ENCODE data around the gene PLA2G4A. TPM values are rescaled to one million over a fixed set of nuclear protein-coding genes. Genes with fewer than 3 reads are reported as not detected.

Gene PLA2G4A
- total and polyA plus RNA-seq, 9 donors, result 1.7 to 19.0 (median 9.0) TPM

DNA sequence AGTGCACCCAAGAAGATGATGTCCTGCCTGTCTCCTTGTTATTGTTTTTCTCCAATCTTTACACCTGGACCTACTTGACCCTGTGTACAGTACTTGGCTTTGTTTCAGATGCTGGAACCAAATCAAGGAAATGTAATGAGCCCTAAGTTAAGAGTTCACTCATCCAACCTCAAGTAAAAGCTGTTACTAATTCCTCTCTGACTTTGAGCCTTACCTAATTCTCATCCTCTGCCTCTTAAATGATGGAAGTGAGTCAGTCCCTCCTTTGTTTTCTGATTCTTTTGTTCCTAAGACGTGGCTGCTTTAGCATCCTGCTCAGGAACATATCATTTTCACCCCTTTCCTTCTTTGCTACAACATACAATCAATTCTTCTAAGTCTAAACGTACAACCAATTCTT lies 15.3 kb upstream of the PLA2G4A start:
- Histone ChIP-seq H3K4me1 (ENCODE audit: insufficient read depth) (no peaks in the 10 kb centered on the region), H3K4me3 (no peak overlapping the region), H3K27me3 (no peaks in the 10 kb centered on the region), H3K27ac (no peak overlapping the region), H3K9me3 (no peaks in the 10 kb centered on the region), H3K36me3 (no peaks in the 10 kb centered on the region)
- no peak for DNase-seq
- TF ChIP-seq POLR2A (IDR thresholded peaks at IDR 0.05) (no peak), EP300 (IDR thresholded peaks at IDR 0.05) (no peak)
- TF ChIP-seq, protein P1, sequence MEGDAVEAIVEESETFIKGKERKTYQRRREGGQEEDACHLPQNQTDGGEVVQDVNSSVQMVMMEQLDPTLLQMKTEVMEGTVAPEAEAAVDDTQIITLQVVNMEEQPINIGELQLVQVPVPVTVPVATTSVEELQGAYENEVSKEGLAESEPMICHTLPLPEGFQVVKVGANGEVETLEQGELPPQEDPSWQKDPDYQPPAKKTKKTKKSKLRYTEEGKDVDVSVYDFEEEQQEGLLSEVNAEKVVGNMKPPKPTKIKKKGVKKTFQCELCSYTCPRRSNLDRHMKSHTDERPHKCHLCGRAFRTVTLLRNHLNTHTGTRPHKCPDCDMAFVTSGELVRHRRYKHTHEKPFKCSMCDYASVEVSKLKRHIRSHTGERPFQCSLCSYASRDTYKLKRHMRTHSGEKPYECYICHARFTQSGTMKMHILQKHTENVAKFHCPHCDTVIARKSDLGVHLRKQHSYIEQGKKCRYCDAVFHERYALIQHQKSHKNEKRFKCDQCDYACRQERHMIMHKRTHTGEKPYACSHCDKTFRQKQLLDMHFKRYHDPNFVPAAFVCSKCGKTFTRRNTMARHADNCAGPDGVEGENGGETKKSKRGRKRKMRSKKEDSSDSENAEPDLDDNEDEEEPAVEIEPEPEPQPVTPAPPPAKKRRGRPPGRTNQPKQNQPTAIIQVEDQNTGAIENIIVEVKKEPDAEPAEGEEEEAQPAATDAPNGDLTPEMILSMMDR (IDR thresholded peaks at IDR 0.05), result no peak
- 54 to 59% (median 56%) methylated on average over 2 of the region's 2 CpGs for WGBS, 3 donors
- intact Hi-C loops (cut with DNase I), result no loop called here

DNA sequence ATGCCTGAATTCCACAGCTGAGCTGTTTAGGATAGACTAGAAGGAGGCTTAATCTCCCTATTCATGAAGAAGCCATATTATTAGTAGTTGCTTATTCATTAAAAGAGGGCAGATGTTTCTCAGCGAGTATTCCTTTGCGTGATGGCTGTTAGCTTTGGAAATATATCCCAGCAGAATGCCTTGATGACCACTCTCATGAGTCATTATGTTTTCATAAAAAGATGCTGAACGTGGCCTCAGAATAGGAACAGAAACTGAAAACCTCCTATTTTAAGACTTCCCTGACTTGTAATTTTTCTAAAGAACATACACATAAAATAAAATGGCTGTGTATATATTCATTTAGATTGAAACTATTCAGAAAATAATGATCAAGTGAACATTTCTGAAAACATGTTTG lies 9.6 kb upstream of the PLA2G4A start:
- Histone ChIP-seq H3K9me3 (no peaks in the 10 kb centered on the region), H3K27me3 (no peaks in the 10 kb centered on the region), H3K27ac (no peak overlapping the region), H3K4me3 (no peak overlapping the region), H3K36me3 (no peaks in the 10 kb centered on the region), H3K4me1 (ENCODE audit: insufficient read depth) (no peaks in the 10 kb centered on the region)
- intact Hi-C loops (cut with DNase I), result no loop called here
- 47 to 71% (median 53%) methylated on average over 3 of the region's 3 CpGs for whole genome bisulfite sequencing, 3 donors
- DNase-seq, result no peak
- TF ChIP-seq, protein P1 (IDR thresholded peaks at IDR 0.05), result no peak
- TF ChIP-seq EP300 (IDR thresholded peaks at IDR 0.05), result no peak
- no peak for TF ChIP-seq POLR2A (IDR thresholded peaks at IDR 0.05)

DNA sequence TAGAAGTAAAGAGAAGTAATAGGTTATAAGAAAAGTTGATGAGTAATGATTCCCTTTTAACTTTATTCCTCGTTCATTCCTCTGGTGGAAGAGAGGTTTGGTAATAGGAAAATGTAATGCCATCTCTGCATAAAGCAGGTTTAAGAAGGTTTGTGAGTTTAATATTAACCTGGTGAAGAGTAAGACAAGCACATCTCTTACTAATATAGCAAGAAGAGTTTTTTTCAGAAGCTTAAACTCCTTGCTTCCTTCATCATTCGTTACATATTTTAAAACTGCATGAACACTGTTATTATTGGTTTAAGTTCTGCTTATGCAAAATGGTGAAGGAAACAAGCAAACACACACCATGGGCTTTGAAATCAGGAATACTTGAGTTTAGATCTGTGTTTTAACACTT lies 9.2 kb upstream of the PLA2G4A start:
- Histone ChIP-seq H3K4me1 (ENCODE audit: insufficient read depth) (no peaks in the 10 kb centered on the region), H3K27ac (no peak overlapping the region), H3K27me3 (no peaks in the 10 kb centered on the region), H3K4me3 (no peak overlapping the region), H3K9me3 (no peaks in the 10 kb centered on the region), H3K36me3 (no peaks in the 10 kb centered on the region)
- intact Hi-C loops (cut with DNase I), result no loop called here
- DNase-seq, result no peak
- TF ChIP-seq EP300 (IDR thresholded peaks at IDR 0.05) (no peak), POLR2A (IDR thresholded peaks at IDR 0.05) (no peak)
- TF ChIP-seq, protein P1 (IDR thresholded peaks at IDR 0.05), result no peak
- 62 to 69% (median 63%) methylated on average over 2 of the region's 2 CpGs for WGBS, 3 donors

DNA sequence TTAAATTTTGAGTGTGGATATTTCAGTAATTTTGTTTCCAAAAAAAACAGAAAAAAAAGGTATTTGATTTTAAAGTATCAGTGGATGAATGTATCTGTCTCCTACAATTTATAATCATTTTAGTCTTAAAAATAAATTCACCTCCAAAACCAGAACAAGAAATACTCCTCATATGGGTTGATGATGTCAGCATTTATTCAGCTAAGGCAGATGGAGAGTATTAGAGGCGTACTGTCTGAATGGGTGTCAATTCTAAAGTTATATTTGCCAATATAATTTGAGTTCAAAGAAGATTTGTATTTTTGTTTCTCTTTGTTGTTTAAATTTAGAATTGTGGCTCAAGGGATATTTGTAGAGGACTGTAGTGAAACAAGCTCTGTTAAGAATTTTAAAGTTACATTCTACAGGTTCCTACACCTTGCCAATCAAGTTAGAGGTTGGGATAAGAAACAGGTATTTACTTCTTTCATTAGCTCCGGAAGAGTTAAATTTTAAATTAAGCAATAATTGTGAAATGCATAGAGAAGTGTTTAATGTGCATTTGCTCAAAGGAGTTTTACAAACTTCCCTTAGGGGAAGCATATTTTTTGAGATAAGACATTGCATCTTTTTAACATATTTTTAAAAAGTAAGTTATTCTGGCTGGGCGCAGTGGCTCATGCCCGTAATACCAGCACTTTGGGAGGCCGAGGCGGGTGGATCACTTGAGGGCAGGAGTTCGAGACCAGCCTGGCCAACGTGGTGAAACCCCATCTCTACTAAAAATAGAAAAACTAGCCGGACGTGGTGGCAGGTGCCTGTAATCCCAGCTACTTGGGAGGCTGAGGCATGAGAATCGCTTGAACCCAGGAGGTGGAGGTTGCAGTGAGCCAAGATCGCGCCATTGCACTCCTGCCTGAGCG lies 1.2 kb downstream of the PLA2G4A start:
- TF ChIP-seq, protein P1 (IDR thresholded peaks at IDR 0.05), result no peak
- TF ChIP-seq EP300 (IDR thresholded peaks at IDR 0.05), result no peak
- no peak for TF ChIP-seq POLR2A (IDR thresholded peaks at IDR 0.05)
- 76 to 86% (median 83%) methylated on average over 14 of the region's 14 CpGs for WGBS, 3 donors
- Histone ChIP-seq H3K4me1 (ENCODE audit: insufficient read depth) (no peaks in the 10 kb centered on the region), H3K4me3 (peak overlapping the region; percentile 42), H3K9me3 (no peaks in the 10 kb centered on the region), H3K27ac (no peak overlapping the region), H3K36me3 (no peaks in the 10 kb centered on the region), H3K27me3 (no peaks in the 10 kb centered on the region)
- intact Hi-C loops (cut with DNase I), result no loop called here
- DNase-seq, result no peak
